GM15510 (cell line): ENCODE measurements around the gene COL18A1.

Experiments used
- POLR2A ChIP-seq: IDR thresholded peaks from 3 replicates; pipeline ENCODE4 v1.6.1; 2011; ENCODE audit warnings: borderline replicate concordance; ENCODE audit not compliant: insufficient read length; ENCODE audit errors: extremely low read depth

Gene COL18A1

GRCh38 chr21:45404730-45405270 is at the start of gene COL18A1:
COL18A1 (plus strand) TSS chr21:45405165; CDS start chr21:45405231, 66 bp downstream.
- TF ChIP-seq POLR2A, result no peak

GRCh38 chr21:45355573-45355972 is 49.4 kb upstream of the COL18A1 start:
- no peak for TF ChIP-seq POLR2A

- TF ChIP-seq POLR2A, result no peak
These were observed 48.7 kb upstream of the COL18A1 start for GRCh38 chr21:45356251-45356650.

GRCh38 chr21:45356653-45357435 is 48.1 kb upstream of the COL18A1 start:
- no peak for TF ChIP-seq POLR2A

- TF ChIP-seq POLR2A, result no peak
These were observed 47.3 kb upstream of the COL18A1 start for GRCh38 chr21:45357436-45358260.

GRCh38 chr21:45358261-45358670 is 46.7 kb upstream of the COL18A1 start:
- TF ChIP-seq POLR2A, result no peak

- no peak for TF ChIP-seq POLR2A
These were observed 46.2 kb upstream of the COL18A1 start for GRCh38 chr21:45358711-45359310.

- no peak for TF ChIP-seq POLR2A
These were observed 45.3 kb upstream of the COL18A1 start for GRCh38 chr21:45359451-45360217.

GRCh38 chr21:45361033-45361997 is 43.6 kb upstream of the COL18A1 start:
- no peak for TF ChIP-seq POLR2A

GRCh38 chr21:45362077-45362747 is 42.8 kb upstream of the COL18A1 start:
- TF ChIP-seq POLR2A, result no peak

GRCh38 chr21:45362748-45363145 is 42.2 kb upstream of the COL18A1 start:
- TF ChIP-seq POLR2A, result no peak

GRCh38 chr21:45363921-45364467 is 41.0 kb upstream of the COL18A1 start:
- no peak for TF ChIP-seq POLR2A
